Mesenchymal stem cell (in vitro differentiated cells and primary cell): ENCODE results near the gene SPP2.

Experiments
- DNase-seq: peaks from one replicate; pipeline ENCODE4 v3.0.0-alpha.2; 2013
- H2AFZ ChIP-seq: one replicate; pipeline ENCODE4 v1.6.1; 2013; ENCODE audit warnings: low read depth, mild to moderate bottlenecking, control low read depth, inconsistent platforms, low read length, moderate library complexity
- H2AK5ac ChIP-seq: 2 replicates; pipeline ENCODE4 v1.6.1; 2013; ENCODE audit warnings: low read length, moderate library complexity, mild to moderate bottlenecking, inconsistent platforms; ENCODE audit not compliant: severe bottlenecking
- H2BK120ac ChIP-seq: one replicate; pipeline ENCODE4 v1.6.1; 2013; ENCODE audit warnings: low read depth, mild to moderate bottlenecking, inconsistent platforms, low read length, moderate library complexity
- H2BK12ac ChIP-seq, 2 experiments: one replicate each; pipeline ENCODE4 v1.6.1; 2013; ENCODE audit warnings: inconsistent platforms in 2 of 2, low read length in 2 of 2, mild to moderate bottlenecking in 2 of 2, moderate library complexity in 2 of 2, control low read depth in 1 of 2
- H2BK15ac ChIP-seq: one replicate; pipeline ENCODE4 v1.6.1; 2013; ENCODE audit warnings: mild to moderate bottlenecking, low read depth, inconsistent platforms; ENCODE audit not compliant: poor library complexity, severe bottlenecking
- H2BK5ac ChIP-seq: 2 replicates; pipeline ENCODE4 v1.6.1; 2013; ENCODE audit warnings: low read depth, mild to moderate bottlenecking, low read length, control low read depth, inconsistent platforms; ENCODE audit not compliant: poor library complexity, severe bottlenecking
- H3K14ac ChIP-seq, 2 experiments: one replicate each; pipeline ENCODE4 v1.6.1; 2013; ENCODE audit warnings: inconsistent platforms in 2 of 2, low read length in 2 of 2, control low read depth in 1 of 2, mild to moderate bottlenecking in 1 of 2, moderate library complexity in 1 of 2
- H3K18ac ChIP-seq, 2 experiments: one replicate each; pipeline ENCODE4 v1.6.1; 2013; ENCODE audit warnings: inconsistent platforms in 2 of 2, low read length in 2 of 2, control low read depth in 1 of 2, low read depth in 1 of 2, mild to moderate bottlenecking in 1 of 2
- H3K23ac ChIP-seq, 2 experiments: one replicate each; pipeline ENCODE4 v1.6.1; 2013; ENCODE audit warnings: inconsistent platforms in 2 of 2, low read length in 2 of 2, mild to moderate bottlenecking in 2 of 2, moderate library complexity in 2 of 2, control low read depth in 1 of 2
- H3K27ac ChIP-seq: 2 replicates; pipeline ENCODE4 v1.5.1; 2013; ENCODE audit warnings: mild to moderate bottlenecking, moderate library complexity, low read length, control low read depth, inconsistent platforms; ENCODE audit not compliant: poor library complexity, severe bottlenecking
- H3K27me3 ChIP-seq, 2 experiments: 2 replicates each; pipeline versions ENCODE4 v1.6.1 to v1.7.0; 2013; ENCODE audit warnings: low read length in 2 of 2, mild to moderate bottlenecking in 2 of 2, moderate library complexity in 2 of 2, control low read depth in 1 of 2, inconsistent platforms in 1 of 2; ENCODE audit not compliant: control insufficient read depth in 1 of 2, insufficient read depth in 1 of 2
- H3K36me3 ChIP-seq, 2 experiments: 2 replicates each; pipeline versions ENCODE4 v1.6.1 to v1.7.0; 2013; ENCODE audit warnings: low read length in 2 of 2, control low read depth in 1 of 2, inconsistent platforms in 1 of 2, low read depth in 1 of 2, mild to moderate bottlenecking in 1 of 2; ENCODE audit not compliant: insufficient read depth in 2 of 2, control insufficient read depth in 1 of 2
- H3K4ac ChIP-seq, 2 experiments: one replicate each; pipeline ENCODE4 v1.6.1; 2013; ENCODE audit warnings: inconsistent platforms in 2 of 2, low read length in 2 of 2, mild to moderate bottlenecking in 2 of 2, moderate library complexity in 2 of 2, control low read depth in 1 of 2, low read depth in 1 of 2
- H3K4me1 ChIP-seq: 2 replicates; pipeline ENCODE4 v1.6.1; 2013; ENCODE audit warnings: low read depth, low read length, control low read depth; ENCODE audit not compliant: control insufficient read depth, insufficient read depth
- H3K4me2 ChIP-seq: 2 replicates; pipeline ENCODE4 v1.6.1; 2013; ENCODE audit warnings: low read length, mild to moderate bottlenecking, inconsistent platforms; ENCODE audit not compliant: poor library complexity, severe bottlenecking
- H3K4me3 ChIP-seq, 2 experiments: 2 replicates each; pipeline versions ENCODE4 v1.5.1 to v1.7.0; 2013; ENCODE audit warnings: low read length in 2 of 2, mild to moderate bottlenecking in 2 of 2, control low read depth in 1 of 2, low read depth in 1 of 2; ENCODE audit not compliant: insufficient read depth in 1 of 2
- H3K79me1 ChIP-seq: replicated peaks from 2 replicates; pipeline ENCODE4 v1.6.1; 2013; ENCODE audit warnings: mild to moderate bottlenecking, control low read depth, low read length, inconsistent platforms; ENCODE audit not compliant: poor library complexity, severe bottlenecking
- H3K9ac ChIP-seq: 2 replicates; pipeline ENCODE4 v1.7.0; 2013; ENCODE audit warnings: mild to moderate bottlenecking, low read length, moderate library complexity
- H3K9me3 ChIP-seq: 2 replicates; pipeline ENCODE4 v1.7.0; 2013; ENCODE audit warnings: mild to moderate bottlenecking, low read length; ENCODE audit not compliant: control insufficient read depth
- H4K8ac ChIP-seq: one replicate; pipeline ENCODE4 v1.6.1; 2013; ENCODE audit warnings: inconsistent platforms, mild to moderate bottlenecking, low read length, moderate library complexity
- H4K91ac ChIP-seq: one replicate; pipeline ENCODE4 v1.6.1; 2013; ENCODE audit warnings: mild to moderate bottlenecking, low read length, inconsistent platforms
- WGBS: methylation state at CpG from one replicate; pipeline ENCODE4 v1.1.7; 2013; ENCODE audit warnings: mixed read lengths; 5-methylcytosine and 5-hydroxymethylcytosine counted together

Gene SPP2

GRCh38 chr2:234024304-234024703 lies 26.2 kb upstream of the SPP2 start:
- Histone ChIP-seq H3K79me1 (no peaks in the 10 kb centered on the region), H3K9me3 (peaks cover 11% of the 10 kb centered on the region), H2AK5ac (no peak overlapping the region), H2BK15ac (no peak overlapping the region), H3K4ac (no peak overlapping the region), H3K4me2 (no peak overlapping the region), H3K14ac (no peak overlapping the region), H2AFZ (no peak overlapping the region), H2BK120ac (no peak overlapping the region), H3K18ac (no peak overlapping the region), H3K27me3 (no peaks in the 10 kb centered on the region), H4K91ac (no peak overlapping the region), H3K36me3 (no peaks in the 10 kb centered on the region), H3K27ac (no peak overlapping the region), H3K4me3 (no peak overlapping the region), H4K8ac (no peak overlapping the region), H3K23ac (no peak overlapping the region), H3K4me1 (peaks cover 13% of the 10 kb centered on the region), H2BK5ac (no peak overlapping the region), H3K9ac (no peak overlapping the region), H2BK12ac (no peak overlapping the region)
- WGBS: 92% methylated on average over 28 of the region's 29 CpGs
- no peak for DNase-seq

GRCh38 chr2:234025466-234025865 lies 25.0 kb upstream of the SPP2 start:
- Histone ChIP-seq H3K36me3 (no peaks in the 10 kb centered on the region), H2BK12ac (no peak overlapping the region), H3K4me2 (peak overlapping the region; percentile 19), H3K27ac (peak overlapping the region; percentile 94), H3K27me3 (no peaks in the 10 kb centered on the region), H2AK5ac (peak overlapping the region; percentile 39), H3K14ac (no peak overlapping the region), H2BK120ac (no peak overlapping the region), H3K4me1 (peaks cover 13% of the 10 kb centered on the region), H2BK5ac (peak overlapping the region; percentile 74), H3K9me3 (peaks cover 11% of the 10 kb centered on the region), H3K23ac (no peak overlapping the region), H3K4ac (no peak overlapping the region), H2BK15ac (no peak overlapping the region), H3K9ac (peak overlapping the region; percentile 74), H4K91ac (no peak overlapping the region), H4K8ac (no peak overlapping the region), H2AFZ (no peak overlapping the region), H3K4me3 (peak overlapping the region in 1 of 2 experiments; percentile 75), H3K18ac (no peak overlapping the region), H3K79me1 (no peaks in the 10 kb centered on the region)
- no peak for DNase-seq
- 88% methylated on average over 5 of the region's 10 CpGs for WGBS

- Histone ChIP-seq H2BK15ac (no peak overlapping the region), H3K14ac (no peak overlapping the region), H3K4me1 (peaks cover 13% of the 10 kb centered on the region), H3K27ac (peak overlapping the region; percentile 94), H3K27me3 (no peaks in the 10 kb centered on the region), H3K4ac (no peak overlapping the region), H3K36me3 (no peaks in the 10 kb centered on the region), H2BK5ac (peak overlapping the region; percentile 74), H3K18ac (no peak overlapping the region), H3K4me2 (peak overlapping the region; percentile 19), H3K4me3 (peak overlapping the region in 1 of 2 experiments; percentile 75), H3K9ac (peak overlapping the region; percentile 74), H4K91ac (no peak overlapping the region), H4K8ac (no peak overlapping the region), H3K79me1 (no peaks in the 10 kb centered on the region), H2BK12ac (no peak overlapping the region), H3K23ac (no peak overlapping the region), H2AFZ (no peak overlapping the region), H2AK5ac (peak overlapping the region; percentile 39), H2BK120ac (no peak overlapping the region), H3K9me3 (peaks cover 11% of the 10 kb centered on the region)
- 59% methylated on average over 5 of the region's 5 CpGs for WGBS
- DNase-seq: no peak
Observed at GRCh38 chr2:234025891-234026401, 24.6 kb upstream of the SPP2 start.

GRCh38 chr2:234026693-234027254 lies 23.7 kb upstream of the SPP2 start:
- H3K36me3 ChIP-seq: no peaks in the 10 kb centered on the region
- peaks cover 13% of the 10 kb centered on the region for H3K4me1 ChIP-seq
- no peak overlapping the region for H3K4ac ChIP-seq
- no peak overlapping the region for H3K18ac ChIP-seq
- H3K14ac ChIP-seq: no peak overlapping the region
- no peak for DNase-seq
- WGBS: 89% methylated on average over 10 of the region's 10 CpGs
- H4K8ac ChIP-seq: no peak overlapping the region
- no peak overlapping the region for H3K23ac ChIP-seq
- no peak overlapping the region for H3K4me2 ChIP-seq
- H3K9ac ChIP-seq: no peak overlapping the region
- H2AK5ac ChIP-seq: peak overlapping the region; percentile 88
- no peak overlapping the region for H2BK12ac ChIP-seq
- H3K79me1 ChIP-seq: no peaks in the 10 kb centered on the region
- no peak overlapping the region for H2BK15ac ChIP-seq
- peak overlapping the region; percentile 74 for H2BK5ac ChIP-seq
- no peaks in the 10 kb centered on the region for H3K27me3 ChIP-seq
- H3K9me3 ChIP-seq: peaks cover 11% of the 10 kb centered on the region
- H2BK120ac ChIP-seq: no peak overlapping the region
- H2AFZ ChIP-seq: no peak overlapping the region
- H3K27ac ChIP-seq: peak overlapping the region; percentile 94
- H4K91ac ChIP-seq: no peak overlapping the region
- H3K4me3 ChIP-seq: no peak overlapping the region
